CD4-positive, alpha-beta memory T cell (primary cell): ENCODE data around the gene COA5. TPM values are rescaled to one million over a fixed set of nuclear protein-coding genes. Genes with fewer than 3 reads are reported as not detected.
A peak's percentile ranks its signal among the peaks of the same experiment; 100 is the strongest.

Experiments
- CTCF ChIA-PET: fragments of 350-600 bp; sonication (Branson Sonifier 250); formaldehyde crosslinking; loops from one replicate; lab custom pipeline; 2021; ENCODE audit warnings: inconsistent platforms; ENCODE audit not compliant: partially characterized antibody; lab: Charles Lee
- POLR2A ChIA-PET: fragments of 350-600 bp; sonication (Branson Sonifier 250); formaldehyde crosslinking; loops from one replicate; lab custom pipeline; 2021; ENCODE audit not compliant: partially characterized antibody; lab: Charles Lee
- DNase-seq, 5 donors: peaks; one replicate each; pipeline versions ENCODE4 v3.0.0 to v3.0.0-alpha.2; 2020 to 2022; ENCODE audit warnings: mixed read lengths in 1 of 5
- H3K27ac ChIP-seq: one replicate; pipeline ENCODE4 v1.7.0; 2013; ENCODE audit warnings: low read depth, low read length
- H3K27me3 ChIP-seq: 2 replicates; pipeline ENCODE4 v1.7.0; 2013; ENCODE audit warnings: mild to moderate bottlenecking, low read length, moderate library complexity; ENCODE audit not compliant: insufficient read depth
- H3K36me3 ChIP-seq: 2 replicates; pipeline ENCODE4 v1.7.0; 2013; ENCODE audit warnings: mild to moderate bottlenecking, low read length, moderate library complexity; ENCODE audit not compliant: insufficient read depth
- H3K4me1 ChIP-seq: 2 replicates; pipeline ENCODE4 v1.7.0; 2013; ENCODE audit warnings: mild to moderate bottlenecking, low read length, moderate library complexity; ENCODE audit not compliant: insufficient read depth
- H3K4me3 ChIP-seq, 2 donors: one replicate each; pipeline ENCODE4 v1.7.0; 2013; ENCODE audit warnings: low read length in 2 of 2, mild to moderate bottlenecking in 1 of 2
- H3K9me3 ChIP-seq, 2 donors: one replicate each; pipeline ENCODE4 v1.7.0; 2013; ENCODE audit warnings: low read length in 2 of 2, control low read depth in 1 of 2; ENCODE audit not compliant: control insufficient read depth in 1 of 2
- H3K27ac Mint-ChIP-seq, 7 donors: one replicate each; pipeline ENCODE4 v1.8.0; 2020 to 2021; ENCODE audit warnings: mixed read lengths in 7 of 7, mild to moderate bottlenecking in 6 of 7, inconsistent platforms in 3 of 7, moderate library complexity in 3 of 7
- H3K27me3 Mint-ChIP-seq, 2 donors: one replicate each; pipeline ENCODE4 v1.8.0; 2020 to 2021; ENCODE audit warnings: mixed read lengths in 2 of 2
- H3K36me3 Mint-ChIP-seq, 2 donors: one replicate each; pipeline ENCODE4 v1.8.0; 2020 to 2021; ENCODE audit warnings: mixed read lengths in 2 of 2, inconsistent platforms in 1 of 2, mild to moderate bottlenecking in 1 of 2
- H3K4me1 Mint-ChIP-seq, 4 donors: one replicate each; pipeline ENCODE4 v1.8.0; 2020 to 2021; ENCODE audit warnings: mixed read lengths in 4 of 4, mild to moderate bottlenecking in 1 of 4
- H3K4me3 Mint-ChIP-seq, 8 donors: one replicate each; pipeline ENCODE4 v1.8.0; 2020 to 2021; ENCODE audit warnings: mixed read lengths in 8 of 8, mild to moderate bottlenecking in 7 of 8, moderate library complexity in 6 of 8, inconsistent platforms in 3 of 8
- H3K9me3 Mint-ChIP-seq, 8 donors: one replicate each; pipeline ENCODE4 v1.8.0; 2020 to 2021; ENCODE audit warnings: mixed read lengths in 8 of 8, mild to moderate bottlenecking in 5 of 8, inconsistent platforms in 3 of 8, moderate library complexity in 1 of 8
- intact Hi-C: fragments of 100-400 bp; cut with micrococcal nuclease; formaldehyde crosslinking; loops from one replicate; pipeline ENCODE4 v1.15.1; 2023
- polyA plus RNA-seq, 2 donors: library from polyadenylated mRNA; unstranded; fragments of 300-500 nt; fragmentation: Illumina TruSeq; gene quantifications; one replicate each; pipeline ENCODE4 v1.2.3, GENCODE V29; 2021
- total RNA-seq, 2 experiments: library from RNA; stranded (reverse); gene quantifications; one replicate each; pipeline ENCODE4 v1.2.3, GENCODE V29; 2021

The COA5 gene
- total and polyA plus RNA-seq, 4 experiments from 2014 or later, result 32.4 to 52.4 (median 46.1) TPM

DNA sequence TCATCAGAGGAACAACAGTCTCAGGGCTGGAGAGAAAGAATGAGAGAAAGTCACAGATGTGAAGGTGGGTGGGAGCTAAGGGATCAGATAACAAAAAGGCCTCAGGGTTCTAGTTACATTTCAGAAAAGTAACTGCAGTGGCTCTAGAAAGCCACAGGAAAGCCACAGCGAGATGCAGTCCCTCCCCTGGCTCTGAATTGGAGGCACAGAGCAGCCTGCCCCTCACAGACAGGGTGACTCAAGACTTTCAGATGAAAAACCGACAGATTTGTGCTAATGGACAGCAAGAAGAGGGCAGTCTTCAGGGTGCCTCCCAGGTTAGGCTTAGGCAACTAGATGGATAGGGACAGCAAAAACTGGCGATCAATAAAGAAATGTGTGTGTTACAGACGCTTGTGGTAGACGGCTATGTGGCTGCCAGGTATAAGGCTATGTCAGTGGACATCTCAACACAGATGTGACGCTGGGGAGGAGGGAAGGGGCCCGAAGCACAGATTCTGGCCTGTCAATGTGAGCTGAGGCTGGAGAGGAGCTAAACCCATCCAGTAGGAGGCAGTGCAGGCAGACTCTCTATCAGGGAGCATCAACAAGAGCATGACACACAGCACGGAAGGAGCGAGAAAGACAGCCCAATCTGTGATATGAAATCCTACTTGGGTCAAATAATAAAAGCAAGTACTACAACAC lies 26.2 kb upstream of the COA5 start:
- peak in 3 of 5 donors; percentile 38 to 72 (median 40) for DNase-seq
- H3K36me3 Mint-ChIP-seq, result peaks cover 62 to 76% of the 10 kb centered on the region in 2 donors
- ChIA-PET POLR2A (interaction anchor here (0.7 kb wide), 1 partner anchor 137 kb away, joined by 3 read pairs; no protein-coding TSS in a partner anchor), CTCF (interaction anchor here (1.1 to 2.4 kb wide), 3 partner anchors 9 to 15 kb away, joined by 3 to 9 read pairs (median 3); no protein-coding TSS in a partner anchor)
- H3K4me1 Mint-ChIP-seq, result peaks cover 28 to 46% (median 37%) of the 10 kb centered on the region in 4 donors
- no peaks in the 10 kb centered on the region for H3K27me3 ChIP-seq
- no peak overlapping the region for H3K4me3 ChIP-seq
- no peaks in the 10 kb centered on the region for H3K27me3 Mint-ChIP-seq
- no peaks in the 10 kb centered on the region for H3K9me3 ChIP-seq
- H3K27ac ChIP-seq, result peak overlapping the region; percentile 28
- peak overlapping the region in 7 of 8 donors; percentile 11 to 74 (median 62) for H3K4me3 Mint-ChIP-seq
- intact Hi-C loops, result no loop called here
- H3K9me3 Mint-ChIP-seq, result no peaks in the 10 kb centered on the region
- H3K4me1 ChIP-seq, result peaks cover 39% of the 10 kb centered on the region
- H3K36me3 ChIP-seq, result peaks cover 69% of the 10 kb centered on the region
- H3K27ac Mint-ChIP-seq, result peak overlapping the region; percentile 86 to 97 (median 92)

- Mint-ChIP-seq H3K27me3 (no peaks in the 10 kb centered on the region), H3K36me3 (peaks cover 53 to 75% of the 10 kb centered on the region in 2 donors), H3K9me3 (no peaks in the 10 kb centered on the region), H3K4me1 (peaks cover 19 to 30% (median 23%) of the 10 kb centered on the region in 4 donors), H3K27ac (peak overlapping the region in 4 of 7 donors; percentile 76 to 91 (median 82)), H3K4me3 (no peak overlapping the region)
- intact Hi-C loops, result no loop called here
- ChIA-PET CTCF (interaction anchor here (0.8 kb wide), 1 partner anchor 206 kb away, joined by 3 read pairs; no protein-coding TSS in a partner anchor), POLR2A (interaction anchor here (0.6 to 1.8 kb wide), 3 partner anchors 14 to 204 kb away, joined by 4 to 6 read pairs (median 4); partner anchors contain the start of gene UNC50)
- H3K27ac ChIP-seq, result no peak overlapping the region
- peaks cover 25% of the 10 kb centered on the region for H3K4me1 ChIP-seq
- no peaks in the 10 kb centered on the region for H3K9me3 ChIP-seq
- DNase-seq, result no peak
- no peak overlapping the region for H3K4me3 ChIP-seq
- H3K36me3 ChIP-seq, result peaks cover 57% of the 10 kb centered on the region
- H3K27me3 ChIP-seq, result no peaks in the 10 kb centered on the region
Observed at GRCh38 chr2:98632351-98632750, 24.0 kb upstream of the COA5 start.

DNA sequence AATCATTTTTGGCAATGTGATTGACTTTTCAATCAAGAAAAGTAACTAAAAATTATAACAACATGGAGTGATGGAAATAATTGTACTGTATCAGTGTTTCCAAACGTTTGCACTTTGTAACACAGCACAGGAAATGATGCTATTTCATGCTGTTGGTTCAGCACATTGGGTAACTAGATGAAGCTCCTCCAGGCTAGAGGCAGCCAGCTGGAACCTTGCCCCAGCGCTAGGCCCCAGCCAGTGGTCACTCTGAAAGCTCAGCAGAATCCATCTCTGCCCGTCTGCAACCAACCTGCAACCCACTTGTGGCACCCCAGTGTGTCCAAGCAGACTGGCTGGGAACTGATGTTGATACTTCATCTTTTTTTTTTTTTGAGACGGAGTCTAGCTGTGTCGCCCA lies 15.3 kb upstream of the COA5 start:
- no peaks in the 10 kb centered on the region for H3K9me3 ChIP-seq
- H3K4me3 ChIP-seq, result no peak overlapping the region
- H3K4me1 ChIP-seq, result peaks cover 4% of the 10 kb centered on the region
- CTCF ChIA-PET, result no interaction called here
- H3K27me3 Mint-ChIP-seq, result no peaks in the 10 kb centered on the region
- peaks cover 47% of the 10 kb centered on the region for H3K36me3 ChIP-seq
- POLR2A ChIA-PET, result interaction anchor here (0.6 kb wide), 1 partner anchor 15 kb away, joined by 3 read pairs; no protein-coding TSS in a partner anchor
- peak overlapping the region in 2 of 7 donors; percentile 17 to 60 for H3K27ac Mint-ChIP-seq
- no peak overlapping the region for H3K4me3 Mint-ChIP-seq
- peaks cover 49 to 75% of the 10 kb centered on the region in 2 donors for H3K36me3 Mint-ChIP-seq
- intact Hi-C loops, result loop anchor here (2.0 kb wide), 1 partner anchor 15 kb away; no protein-coding TSS in a partner anchor
- H3K4me1 Mint-ChIP-seq, result peaks cover 3 to 16% (median 7%) of the 10 kb centered on the region in 4 donors
- no peak for DNase-seq
- H3K27me3 ChIP-seq, result no peaks in the 10 kb centered on the region
- H3K9me3 Mint-ChIP-seq, result no peaks in the 10 kb centered on the region
- no peak overlapping the region for H3K27ac ChIP-seq

DNA sequence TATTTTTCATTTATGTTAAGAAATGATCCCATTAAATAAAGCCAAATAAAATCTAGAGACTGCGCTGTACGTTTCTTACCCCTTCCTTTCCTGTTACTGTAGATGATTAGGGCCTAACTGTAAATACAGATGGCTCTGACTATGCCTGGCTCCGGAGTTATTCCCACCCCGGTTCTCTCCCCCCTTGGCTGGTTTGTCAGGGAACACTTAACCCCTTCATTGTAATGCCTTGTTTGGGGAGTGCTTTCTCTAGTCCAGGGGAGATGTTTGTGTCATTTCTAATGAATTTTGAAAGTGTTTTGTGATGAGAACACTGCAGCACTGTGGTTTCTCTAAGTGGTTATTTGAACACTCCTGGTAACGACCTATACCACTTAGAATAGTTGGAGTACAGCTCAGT lies 8.8 kb upstream of the COA5 start:
- Mint-ChIP-seq H3K27me3 (no peaks in the 10 kb centered on the region), H3K4me1 (peaks cover 25 to 31% (median 28%) of the 10 kb centered on the region in 4 donors), H3K27ac (peak overlapping the region in 6 of 7 donors; percentile 10 to 93 (median 60)), H3K4me3 (no peak overlapping the region), H3K9me3 (peaks cover 0 to 5% (median 0%) of the 10 kb centered on the region in 8 donors), H3K36me3 (peaks cover 49 to 77% of the 10 kb centered on the region in 2 donors)
- no peaks in the 10 kb centered on the region for H3K9me3 ChIP-seq
- no peak overlapping the region for H3K4me3 ChIP-seq
- CTCF ChIA-PET, result no interaction called here
- DNase-seq, result no peak
- H3K27me3 ChIP-seq, result no peaks in the 10 kb centered on the region
- intact Hi-C loops, result no loop called here
- POLR2A ChIA-PET, result interaction anchor here (1.7 to 2.4 kb wide), 3 partner anchors 8 to 16 kb away, joined by 4 to 11 read pairs (median 7); partner anchors contain the start of genes COA5 and UNC50
- no peak overlapping the region for H3K27ac ChIP-seq
- peaks cover 42% of the 10 kb centered on the region for H3K36me3 ChIP-seq
- H3K4me1 ChIP-seq, result peaks cover 4% of the 10 kb centered on the region

- ChIA-PET CTCF (no interaction called here), POLR2A (interaction anchor here (0.6 to 1.0 kb wide), 3 partner anchors 17 to 64 kb away, joined by 3 read pairs; no protein-coding TSS in a partner anchor)
- peaks cover 12% of the 10 kb centered on the region for H3K4me1 ChIP-seq
- Mint-ChIP-seq H3K27me3 (no peaks in the 10 kb centered on the region), H3K36me3 (peaks cover 44 to 74% of the 10 kb centered on the region in 2 donors), H3K4me3 (peak overlapping the region in 3 of 8 donors; percentile 2 to 55 (median 6)), H3K4me1 (peaks cover 31 to 47% (median 37%) of the 10 kb centered on the region in 4 donors), H3K27ac (peak overlapping the region; percentile 64 to 93 (median 74)), H3K9me3 (peaks cover 0 to 5% (median 0%) of the 10 kb centered on the region in 8 donors)
- H3K27me3 ChIP-seq, result no peaks in the 10 kb centered on the region
- H3K9me3 ChIP-seq, result no peaks in the 10 kb centered on the region
- peak in 1 of 5 donors; percentile 19 for DNase-seq
- intact Hi-C loops, result no loop called here
- H3K4me3 ChIP-seq, result no peak overlapping the region
- peaks cover 26% of the 10 kb centered on the region for H3K36me3 ChIP-seq
- H3K27ac ChIP-seq, result no peak overlapping the region
Observed at GRCh38 chr2:98615481-98615880, 7.2 kb upstream of the COA5 start.

DNA sequence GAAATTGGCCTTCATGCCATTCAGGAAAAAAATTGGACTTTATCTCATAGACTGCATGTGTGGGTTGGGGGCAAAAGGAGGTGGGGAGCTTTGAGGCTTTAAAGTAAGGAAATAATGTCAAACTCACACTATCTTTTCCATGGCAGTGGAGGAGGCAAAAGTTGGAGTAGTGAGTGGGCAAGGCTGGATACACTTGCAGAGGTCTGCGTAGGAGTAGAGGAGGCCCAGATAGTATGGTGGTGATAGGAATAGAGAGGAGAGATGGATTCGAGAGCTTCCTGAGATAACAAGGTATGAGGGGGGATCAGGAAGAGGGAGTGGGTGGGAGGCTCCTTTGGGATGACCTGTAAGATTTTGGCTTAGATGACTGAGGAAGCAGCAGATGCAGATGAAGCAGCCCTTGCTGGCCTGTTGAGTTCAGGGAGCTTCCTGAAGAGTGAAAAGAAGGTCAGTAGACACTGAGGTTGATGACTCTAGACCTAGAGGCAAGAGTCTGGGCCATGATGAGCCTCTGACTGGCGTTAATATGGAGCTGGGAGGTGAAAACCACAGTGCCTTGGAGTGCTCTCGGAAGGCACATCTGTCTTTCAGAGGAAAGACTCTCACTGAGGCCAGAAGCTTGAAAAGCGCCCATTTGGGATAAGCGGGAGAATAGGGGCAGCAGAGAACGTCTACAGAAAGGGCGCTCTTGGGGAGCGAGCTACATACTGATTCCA lies 5.9 kb upstream of the COA5 start:
- ChIA-PET CTCF (interaction anchor here (0.9 to 1.0 kb wide), 2 partner anchors 14 to 35 kb away, joined by 3 read pairs; no protein-coding TSS in a partner anchor), POLR2A (interaction anchor here (0.8 to 1.1 kb wide), 2 partner anchors 31 to 35 kb away, joined by 3 to 5 read pairs; no protein-coding TSS in a partner anchor)
- H3K4me3 Mint-ChIP-seq, result peak overlapping the region in 1 of 8 donors; percentile 67

More for the DNA sequence above, 5.9 kb upstream of the COA5 start:
- peaks cover 24% of the 10 kb centered on the region for H3K4me1 ChIP-seq
- H3K36me3 ChIP-seq, result peaks cover 15% of the 10 kb centered on the region
- no peaks in the 10 kb centered on the region for H3K9me3 ChIP-seq
- peaks cover 37 to 63% of the 10 kb centered on the region in 2 donors for H3K36me3 Mint-ChIP-seq
- no peaks in the 10 kb centered on the region for H3K27me3 ChIP-seq
- intact Hi-C loops, result no loop called here
- no peak for DNase-seq
- peaks cover 40 to 60% (median 48%) of the 10 kb centered on the region in 4 donors for H3K4me1 Mint-ChIP-seq
- H3K4me3 ChIP-seq, result no peak overlapping the region
- H3K27ac ChIP-seq, result no peak overlapping the region
- no peaks in the 10 kb centered on the region for H3K27me3 Mint-ChIP-seq
- peaks cover 0 to 5% (median 0%) of the 10 kb centered on the region in 8 donors for H3K9me3 Mint-ChIP-seq
- H3K27ac Mint-ChIP-seq, result peak overlapping the region; percentile 47 to 88 (median 79)
